ENCODE measurements around the gene PCNT.

The PCNT gene

GRCh38 chr21:46289655-46290179 is 34.2 kb upstream of the PCNT start:
- Histone ChIP-seq H3K9ac (ENCODE audit: low read depth in 1 of 2, low read length in 2 of 2) (no peak overlapping the region), H3K27ac (ENCODE audit: low read depth in 2 of 2, low read length in 2 of 2) (no peak overlapping the region), H3K4me1 (ENCODE audit: control insufficient read depth in 2 of 2, insufficient read depth in 2 of 2, low read length in 2 of 2) (peaks cover 14 to 25% of the 10 kb centered on the region in 2 donors), H3K9me3 (ENCODE audit: control insufficient read depth in 2 of 2, low read length in 2 of 2) (no peaks in the 10 kb centered on the region), H3K36me3 (ENCODE audit: control insufficient read depth in 2 of 2, insufficient read depth in 2 of 2, low read length in 2 of 2) (peaks cover 12 to 14% of the 10 kb centered on the region in 2 donors), H3K4me3 (ENCODE audit: low read length in 2 of 2) (no peak overlapping the region), H3K27me3 (ENCODE audit: control insufficient read depth in 2 of 2, insufficient read depth in 2 of 2, low read length in 2 of 2) (no peaks in the 10 kb centered on the region)

DNA sequence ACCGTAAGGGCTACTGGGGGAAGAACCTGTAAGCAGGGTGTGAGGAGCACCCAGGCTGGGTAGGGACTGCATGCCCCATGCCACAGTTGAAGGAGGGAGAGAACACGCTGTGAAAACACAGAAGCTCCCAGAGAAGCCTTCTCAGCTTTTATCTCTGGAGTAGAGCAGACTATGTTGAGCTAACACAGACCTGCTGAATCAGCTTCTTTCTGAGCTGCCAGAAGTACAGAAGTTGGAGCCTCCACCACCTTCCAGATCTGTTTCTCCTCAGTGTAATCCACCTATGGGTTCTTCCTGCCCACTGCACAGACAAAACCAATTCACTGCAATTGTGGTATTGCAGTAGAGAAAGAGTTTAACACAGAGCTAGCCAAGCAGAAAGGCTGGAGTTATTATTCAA is 32.4 kb upstream of the PCNT start:
- no peak overlapping the region for H3K4me3 ChIP-seq (ENCODE audit: low read length in 2 of 2)
- no peaks in the 10 kb centered on the region for H3K27me3 ChIP-seq (ENCODE audit: control insufficient read depth in 2 of 2, insufficient read depth in 2 of 2, low read length in 2 of 2)
- peaks cover 6 to 19% of the 10 kb centered on the region in 2 donors for H3K4me1 ChIP-seq (ENCODE audit: control insufficient read depth in 2 of 2, insufficient read depth in 2 of 2, low read length in 2 of 2)

GRCh38 chr21:46294647-46295176 is 29.2 kb upstream of the PCNT start:
- no peak overlapping the region for H3K27ac ChIP-seq (ENCODE audit: low read depth in 2 of 2, low read length in 2 of 2)

More for the DNA sequence above, 32.4 kb upstream of the PCNT start:
- H3K9ac ChIP-seq (ENCODE audit: low read depth in 1 of 2, low read length in 2 of 2) = no peak overlapping the region
- H3K36me3 ChIP-seq (ENCODE audit: control insufficient read depth in 2 of 2, insufficient read depth in 2 of 2, low read length in 2 of 2) = peaks cover 12 to 14% of the 10 kb centered on the region in 2 donors
- no peak overlapping the region for H3K27ac ChIP-seq (ENCODE audit: low read depth in 2 of 2, low read length in 2 of 2)
- no peaks in the 10 kb centered on the region for H3K9me3 ChIP-seq (ENCODE audit: control insufficient read depth in 2 of 2, low read length in 2 of 2)

GRCh38 chr21:46295177-46295770 is 28.7 kb upstream of the PCNT start:
- peak overlapping the region in 1 of 2 donors; percentile 58 for H3K27ac ChIP-seq (ENCODE audit: low read depth in 2 of 2, low read length in 2 of 2)
- peaks cover 4 to 6% of the 10 kb centered on the region in 2 donors for H3K4me1 ChIP-seq (ENCODE audit: control insufficient read depth in 2 of 2, insufficient read depth in 2 of 2, low read length in 2 of 2)
- H3K9ac ChIP-seq (ENCODE audit: low read depth in 1 of 2, low read length in 2 of 2) = no peak overlapping the region
- no peaks in the 10 kb centered on the region for H3K27me3 ChIP-seq (ENCODE audit: control insufficient read depth in 2 of 2, insufficient read depth in 2 of 2, low read length in 2 of 2)
- no peak overlapping the region for H3K4me3 ChIP-seq (ENCODE audit: low read length in 2 of 2)
- peaks cover 9 to 12% of the 10 kb centered on the region in 2 donors for H3K36me3 ChIP-seq (ENCODE audit: control insufficient read depth in 2 of 2, insufficient read depth in 2 of 2, low read length in 2 of 2)
- no peaks in the 10 kb centered on the region for H3K9me3 ChIP-seq (ENCODE audit: control insufficient read depth in 2 of 2, low read length in 2 of 2)

More at GRCh38 chr21:46294647-46295176, 29.2 kb upstream of the PCNT start:
- Histone ChIP-seq H3K9ac (ENCODE audit: low read depth in 1 of 2, low read length in 2 of 2) (no peak overlapping the region), H3K9me3 (ENCODE audit: control insufficient read depth in 2 of 2, low read length in 2 of 2) (no peaks in the 10 kb centered on the region), H3K4me1 (ENCODE audit: control insufficient read depth in 2 of 2, insufficient read depth in 2 of 2, low read length in 2 of 2) (peaks cover 4 to 6% of the 10 kb centered on the region in 2 donors), H3K4me3 (ENCODE audit: low read length in 2 of 2) (no peak overlapping the region), H3K36me3 (ENCODE audit: control insufficient read depth in 2 of 2, insufficient read depth in 2 of 2, low read length in 2 of 2) (peaks cover 11 to 13% of the 10 kb centered on the region in 2 donors), H3K27me3 (ENCODE audit: control insufficient read depth in 2 of 2, insufficient read depth in 2 of 2, low read length in 2 of 2) (no peaks in the 10 kb centered on the region)

DNA sequence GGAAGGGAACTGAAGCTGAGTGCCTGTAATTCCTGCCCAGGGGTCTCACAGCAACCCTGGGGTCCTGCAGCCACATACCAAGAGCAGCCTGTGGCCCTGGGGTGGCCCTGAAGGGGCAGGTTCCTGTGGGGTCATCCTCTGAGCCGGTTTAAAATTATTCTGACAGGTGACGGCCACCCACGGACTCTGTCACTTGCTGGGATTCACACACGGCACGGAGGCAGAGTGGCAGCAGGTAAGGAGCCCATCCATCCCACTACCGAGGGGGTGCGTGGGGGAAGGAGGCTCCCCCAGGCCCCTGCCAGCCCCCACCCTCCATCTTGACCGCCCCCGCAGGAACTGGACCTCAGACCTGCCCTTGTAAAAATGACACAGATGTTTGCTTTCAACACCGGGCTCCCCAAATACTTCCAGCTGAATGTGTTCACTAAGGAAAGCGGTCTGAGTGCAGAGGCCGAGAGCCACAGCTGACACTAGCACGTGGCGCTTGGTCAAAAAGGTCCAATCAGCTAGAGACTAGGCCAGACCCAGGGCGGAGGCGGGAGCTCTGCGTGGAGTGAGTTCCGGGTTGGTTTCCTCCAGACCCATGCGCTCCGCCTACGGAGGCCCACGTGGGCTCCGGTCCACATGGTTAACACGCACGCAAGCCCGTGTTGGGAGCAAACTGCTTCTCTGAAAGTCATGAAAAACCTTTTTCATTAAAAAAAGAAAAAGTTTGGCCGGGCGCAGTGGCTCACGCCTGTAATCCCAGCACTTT is 27.8 kb upstream of the PCNT start:
- Histone ChIP-seq H3K27me3 (ENCODE audit: control insufficient read depth in 2 of 2, insufficient read depth in 2 of 2, low read length in 2 of 2) (no peaks in the 10 kb centered on the region), H3K36me3 (ENCODE audit: control insufficient read depth in 2 of 2, insufficient read depth in 2 of 2, low read length in 2 of 2) (peaks cover 9 to 12% of the 10 kb centered on the region in 2 donors), H3K4me1 (ENCODE audit: control insufficient read depth in 2 of 2, insufficient read depth in 2 of 2, low read length in 2 of 2) (peaks cover 4 to 6% of the 10 kb centered on the region in 2 donors), H3K4me3 (ENCODE audit: low read length in 2 of 2) (no peak overlapping the region), H3K9me3 (ENCODE audit: control insufficient read depth in 2 of 2, low read length in 2 of 2) (no peaks in the 10 kb centered on the region), H3K27ac (ENCODE audit: low read depth in 2 of 2, low read length in 2 of 2) (peak overlapping the region in 1 of 2 donors; percentile 58), H3K9ac (ENCODE audit: low read depth in 1 of 2, low read length in 2 of 2) (no peak overlapping the region)

DNA sequence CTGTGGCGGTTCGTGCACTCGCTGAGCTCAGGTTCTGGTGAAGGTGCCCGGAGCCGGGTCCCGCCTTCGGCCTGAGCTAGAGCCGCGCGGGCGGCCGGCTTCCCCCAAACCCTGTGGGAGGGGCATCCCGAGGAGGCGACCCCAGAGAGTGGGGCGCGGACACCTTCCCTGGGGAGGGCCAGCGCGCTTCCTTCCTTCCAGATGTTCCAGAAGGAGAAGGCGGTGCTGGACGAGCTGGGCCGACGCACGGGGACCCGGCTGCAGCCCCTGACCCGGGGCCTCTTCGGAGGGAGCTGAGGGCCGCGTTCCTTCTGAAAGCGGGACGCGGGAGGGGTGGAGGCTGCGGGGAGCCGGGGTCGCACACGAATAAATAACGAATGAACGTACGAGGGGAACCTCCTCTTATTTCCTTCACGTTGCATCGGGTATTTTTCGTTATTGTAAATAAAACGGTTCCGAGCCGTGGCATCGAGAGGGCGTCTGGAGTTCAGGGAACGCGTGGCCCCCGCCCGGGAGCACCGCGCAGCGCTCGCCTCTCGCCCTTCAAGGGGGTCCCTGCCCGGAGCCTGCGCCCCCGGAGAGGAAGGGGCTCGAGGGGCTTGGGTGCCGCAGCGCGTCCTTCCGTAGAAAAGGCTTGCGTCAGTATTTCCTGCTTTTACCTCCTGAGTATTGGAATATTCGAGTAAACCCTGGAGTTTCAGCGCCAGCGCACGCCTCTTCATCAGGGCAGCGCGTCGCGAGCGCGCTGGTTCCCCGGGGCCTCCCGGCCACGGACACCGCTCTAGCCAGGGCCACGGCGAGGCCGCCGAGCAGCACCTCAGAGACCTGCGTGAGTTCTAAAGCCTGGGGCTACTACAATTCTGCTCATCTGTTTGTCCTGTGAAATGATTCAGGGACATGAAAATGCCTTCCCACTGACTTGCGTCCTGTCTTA is 26.4 kb upstream of the PCNT start:
- Histone ChIP-seq H3K4me3 (ENCODE audit: low read length in 2 of 2) (peak overlapping the region; percentile 45 to 60), H3K27me3 (ENCODE audit: control insufficient read depth in 2 of 2, insufficient read depth in 2 of 2, low read length in 2 of 2) (no peaks in the 10 kb centered on the region), H3K4me1 (ENCODE audit: control insufficient read depth in 2 of 2, insufficient read depth in 2 of 2, low read length in 2 of 2) (peaks cover 4 to 6% of the 10 kb centered on the region in 2 donors), H3K36me3 (ENCODE audit: control insufficient read depth in 2 of 2, insufficient read depth in 2 of 2, low read length in 2 of 2) (no peaks in the 10 kb centered on the region), H3K9ac (ENCODE audit: low read depth in 1 of 2, low read length in 2 of 2) (peak overlapping the region; percentile 24 to 57), H3K9me3 (ENCODE audit: control insufficient read depth in 2 of 2, low read length in 2 of 2) (no peaks in the 10 kb centered on the region), H3K27ac (ENCODE audit: low read depth in 2 of 2, low read length in 2 of 2) (peak overlapping the region in 1 of 2 donors; percentile 9)

DNA sequence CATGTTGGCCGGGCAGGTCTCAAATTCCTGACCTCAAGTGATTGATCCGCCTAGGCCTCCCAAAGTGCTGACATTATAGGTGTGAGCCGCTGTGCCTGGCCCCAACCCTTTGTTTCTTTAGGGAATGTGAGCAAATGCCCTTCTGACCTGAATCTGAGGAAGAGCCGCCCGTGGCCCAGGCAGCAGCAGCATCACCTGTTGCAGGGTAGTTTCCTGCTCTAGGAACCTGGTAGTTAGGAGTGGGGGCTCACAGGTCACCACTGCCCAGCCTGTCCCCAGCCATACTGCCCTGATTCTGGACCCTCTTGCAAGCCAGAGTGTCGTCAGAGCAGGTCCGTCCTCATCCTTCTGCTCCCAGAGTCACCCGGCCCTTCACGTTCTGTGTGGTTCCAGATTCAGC is 24.8 kb upstream of the PCNT start:
- Histone ChIP-seq H3K36me3 (ENCODE audit: control insufficient read depth in 2 of 2, insufficient read depth in 2 of 2, low read length in 2 of 2) (no peaks in the 10 kb centered on the region), H3K4me1 (ENCODE audit: control insufficient read depth in 2 of 2, insufficient read depth in 2 of 2, low read length in 2 of 2) (peaks cover 4 to 6% of the 10 kb centered on the region in 2 donors), H3K27me3 (ENCODE audit: control insufficient read depth in 2 of 2, insufficient read depth in 2 of 2, low read length in 2 of 2) (no peaks in the 10 kb centered on the region), H3K9me3 (ENCODE audit: control insufficient read depth in 2 of 2, low read length in 2 of 2) (no peaks in the 10 kb centered on the region), H3K27ac (ENCODE audit: low read depth in 2 of 2, low read length in 2 of 2) (no peak overlapping the region), H3K9ac (ENCODE audit: low read depth in 1 of 2, low read length in 2 of 2) (no peak overlapping the region), H3K4me3 (ENCODE audit: low read length in 2 of 2) (no peak overlapping the region)

DNA sequence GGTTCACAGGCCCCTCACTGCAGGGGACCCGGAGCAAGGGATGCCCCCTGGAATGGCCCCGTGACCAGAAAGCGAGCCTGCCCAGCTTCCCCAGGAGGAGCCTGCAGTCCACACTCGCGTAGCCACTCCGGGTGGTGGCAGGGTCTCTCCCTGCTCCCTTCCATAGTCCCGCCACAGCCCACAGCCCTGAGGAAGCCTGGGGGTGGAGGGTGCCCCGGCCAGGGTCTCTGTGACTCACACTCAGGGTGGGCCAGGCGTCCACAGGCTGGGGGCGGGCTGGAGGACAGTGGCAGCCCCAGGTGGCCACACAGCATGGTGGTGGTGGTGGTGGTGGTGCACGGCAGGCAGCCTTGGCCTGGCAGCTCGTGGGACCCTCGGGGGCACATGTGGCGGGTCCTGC is 22.2 kb upstream of the PCNT start:
- Histone ChIP-seq H3K4me1 (ENCODE audit: control insufficient read depth in 2 of 2, insufficient read depth in 2 of 2, low read length in 2 of 2) (peaks cover 4 to 6% of the 10 kb centered on the region in 2 donors), H3K9ac (ENCODE audit: low read depth in 1 of 2, low read length in 2 of 2) (no peak overlapping the region), H3K9me3 (ENCODE audit: control insufficient read depth in 2 of 2, low read length in 2 of 2) (no peaks in the 10 kb centered on the region), H3K27me3 (ENCODE audit: control insufficient read depth in 2 of 2, insufficient read depth in 2 of 2, low read length in 2 of 2) (no peaks in the 10 kb centered on the region), H3K4me3 (ENCODE audit: low read length in 2 of 2) (no peak overlapping the region), H3K36me3 (ENCODE audit: control insufficient read depth in 2 of 2, insufficient read depth in 2 of 2, low read length in 2 of 2) (peaks cover 0 to 4% of the 10 kb centered on the region in 2 donors), H3K27ac (ENCODE audit: low read depth in 2 of 2, low read length in 2 of 2) (no peak overlapping the region)

DNA sequence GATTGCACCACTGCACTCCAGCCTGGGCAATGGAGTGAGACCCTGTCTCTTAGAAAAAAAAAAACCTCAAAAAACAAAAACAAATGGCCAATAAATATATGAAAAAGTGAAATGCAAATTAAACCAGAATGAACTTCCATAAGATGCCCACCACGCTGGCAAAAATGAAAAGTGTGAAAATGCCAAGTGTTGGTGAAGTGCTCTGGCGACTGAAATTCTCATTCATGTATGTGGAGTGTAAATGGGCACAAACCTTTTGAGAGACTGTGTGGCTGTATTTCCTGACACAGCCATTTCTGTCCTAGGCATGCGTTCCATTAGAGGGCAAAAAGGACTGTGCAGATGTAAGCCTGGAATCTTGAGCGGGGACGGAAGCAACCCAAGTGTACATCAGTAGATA is 19.5 kb upstream of the PCNT start:
- H3K36me3 ChIP-seq (ENCODE audit: control insufficient read depth in 2 of 2, insufficient read depth in 2 of 2, low read length in 2 of 2) = peaks cover 0 to 6% of the 10 kb centered on the region in 2 donors
- H3K27ac ChIP-seq (ENCODE audit: low read depth in 2 of 2, low read length in 2 of 2) = no peak overlapping the region
- no peaks in the 10 kb centered on the region for H3K4me1 ChIP-seq (ENCODE audit: control insufficient read depth in 2 of 2, insufficient read depth in 2 of 2, low read length in 2 of 2)
- no peaks in the 10 kb centered on the region for H3K9me3 ChIP-seq (ENCODE audit: control insufficient read depth in 2 of 2, low read length in 2 of 2)
- no peak overlapping the region for H3K4me3 ChIP-seq (ENCODE audit: low read length in 2 of 2)
- H3K27me3 ChIP-seq (ENCODE audit: control insufficient read depth in 2 of 2, insufficient read depth in 2 of 2, low read length in 2 of 2) = no peaks in the 10 kb centered on the region
- no peak overlapping the region for H3K9ac ChIP-seq (ENCODE audit: low read depth in 1 of 2, low read length in 2 of 2)

All from mucosa of rectum (tissue), 2 donors.